AG04450 (cell line): ENCODE measurements around the gene SEMA3A. TPM values are rescaled to one million over a fixed set of nuclear protein-coding genes. Genes with fewer than 3 reads are reported as not detected.

ENCODE experiments used
- CTCF ChIA-PET: fragments of 300-600, 350-600 bp; formaldehyde crosslinking; extraction: SDS; loops from one replicate; lab custom pipeline; 2022; ENCODE audit warnings: antibody characterized with exemption, inconsistent platforms; lab: Charles Lee
- POLR2A ChIA-PET: fragments of 350-600 bp; formaldehyde crosslinking; extraction: SDS; loops from one replicate; lab custom pipeline; 2021; ENCODE audit warnings: antibody characterized with exemption, inconsistent platforms; lab: Yijun Ruan, JAX
- DNase-seq: peaks from one replicate; pipeline ENCODE4 v3.0.0-alpha.2; 2011; ENCODE audit warnings: low read depth, low spot score
- H3K27ac ChIP-seq: one replicate; pipeline ENCODE4 v1.5.1; 2012; ENCODE audit warnings: low read depth, low read length, control low read depth
- H3K27me3 ChIP-seq: one replicate; pipeline ENCODE4 v1.6.0; 2012; ENCODE audit warnings: low read length; ENCODE audit not compliant: control insufficient read depth, insufficient read depth
- H3K4me3 ChIP-seq: 2 replicates; pipeline ENCODE4 v1.5.1; 2011; ENCODE audit warnings: mild to moderate bottlenecking, low read depth, low read length, control low read depth
- H3K9me3 ChIP-seq: 2 replicates; pipeline ENCODE4 v1.5.1; 2012; ENCODE audit warnings: low read length; ENCODE audit not compliant: control insufficient read depth, insufficient read depth
- polyA plus RNA-seq: library from polyadenylated mRNA; depleted of rRNA; stranded (reverse); fragments of >200 nt; gene quantifications from 2 replicates; pipeline ENCODE4 v1.2.3, GENCODE V29; 2011
- TF ChIP-seq, protein P1 (sequence below): IDR thresholded peaks from 2 replicates; pipeline ENCODE4 v1.5.1; 2011; ENCODE audit warnings: low read depth, low read length, control low read depth, inconsistent platforms

Gene SEMA3A
- polyA plus RNA-seq, 1 experiment = 80.2 TPM

GRCh38 chr7:84177758-84178412 is 16.7 kb downstream of the SEMA3A start:
- POLR2A ChIA-PET = no interaction called here

DNA sequence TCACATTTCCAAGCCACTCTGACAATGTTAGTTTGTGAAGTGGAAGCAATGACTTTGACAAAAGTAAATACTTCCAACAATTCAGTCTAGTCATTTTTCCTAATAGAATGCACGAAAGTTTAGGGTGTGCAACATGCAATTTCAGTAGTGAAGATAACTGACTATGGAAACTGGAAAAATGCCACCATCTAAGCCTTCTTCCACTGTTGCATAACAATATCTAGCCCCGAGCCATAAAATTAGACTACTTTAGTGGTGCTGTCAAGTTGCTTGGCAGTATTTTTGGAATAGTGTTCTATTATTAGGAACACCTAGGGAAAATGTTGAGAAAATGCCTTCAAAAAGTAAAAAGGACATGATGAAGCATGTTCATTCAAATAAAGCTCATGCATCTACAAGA is 17.9 kb downstream of the SEMA3A start:
- H3K9me3 ChIP-seq = peaks cover 7% of the 10 kb centered on the region
- no peak overlapping the region for H3K27ac ChIP-seq
- no peak for DNase-seq
- TF ChIP-seq, protein P1, sequence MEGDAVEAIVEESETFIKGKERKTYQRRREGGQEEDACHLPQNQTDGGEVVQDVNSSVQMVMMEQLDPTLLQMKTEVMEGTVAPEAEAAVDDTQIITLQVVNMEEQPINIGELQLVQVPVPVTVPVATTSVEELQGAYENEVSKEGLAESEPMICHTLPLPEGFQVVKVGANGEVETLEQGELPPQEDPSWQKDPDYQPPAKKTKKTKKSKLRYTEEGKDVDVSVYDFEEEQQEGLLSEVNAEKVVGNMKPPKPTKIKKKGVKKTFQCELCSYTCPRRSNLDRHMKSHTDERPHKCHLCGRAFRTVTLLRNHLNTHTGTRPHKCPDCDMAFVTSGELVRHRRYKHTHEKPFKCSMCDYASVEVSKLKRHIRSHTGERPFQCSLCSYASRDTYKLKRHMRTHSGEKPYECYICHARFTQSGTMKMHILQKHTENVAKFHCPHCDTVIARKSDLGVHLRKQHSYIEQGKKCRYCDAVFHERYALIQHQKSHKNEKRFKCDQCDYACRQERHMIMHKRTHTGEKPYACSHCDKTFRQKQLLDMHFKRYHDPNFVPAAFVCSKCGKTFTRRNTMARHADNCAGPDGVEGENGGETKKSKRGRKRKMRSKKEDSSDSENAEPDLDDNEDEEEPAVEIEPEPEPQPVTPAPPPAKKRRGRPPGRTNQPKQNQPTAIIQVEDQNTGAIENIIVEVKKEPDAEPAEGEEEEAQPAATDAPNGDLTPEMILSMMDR = no peak
- no peak overlapping the region for H3K4me3 ChIP-seq
- CTCF ChIA-PET = no interaction called here
- no peaks in the 10 kb centered on the region for H3K27me3 ChIP-seq
- POLR2A ChIA-PET = no interaction called here

More at GRCh38 chr7:84177758-84178412, 16.7 kb downstream of the SEMA3A start:
- CTCF ChIA-PET = interaction anchor here (0.6 kb wide), 1 partner anchor 276 kb away, joined by 3 read pairs; no protein-coding TSS in a partner anchor
- no peak for DNase-seq
- TF ChIP-seq, protein P1 = no peak
- Histone ChIP-seq H3K9me3 (peaks cover 7% of the 10 kb centered on the region), H3K4me3 (no peak overlapping the region), H3K27me3 (no peaks in the 10 kb centered on the region), H3K27ac (no peak overlapping the region)

DNA sequence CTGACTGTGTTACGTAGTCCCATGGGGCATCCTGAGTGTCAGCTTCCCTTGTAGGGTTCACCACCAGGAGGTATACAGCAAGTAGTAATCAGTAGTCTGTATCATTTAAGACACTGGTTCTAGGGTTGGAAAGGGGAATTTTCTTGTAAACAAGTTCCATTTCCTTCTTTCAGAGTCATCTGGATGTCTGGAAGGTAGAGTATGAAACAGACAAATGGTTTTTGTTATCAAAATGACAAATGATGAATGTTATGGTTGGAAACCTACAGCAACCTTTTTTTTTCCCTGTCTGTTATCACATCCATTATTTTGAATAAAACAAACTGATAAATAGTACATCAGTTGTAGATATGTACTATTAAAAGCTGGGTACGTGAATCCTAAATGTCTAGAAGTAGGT is 19.1 kb downstream of the SEMA3A start:
- H3K27ac ChIP-seq = no peak overlapping the region
- CTCF ChIA-PET = interaction anchor here (1.9 kb wide), 1 partner anchor 241 kb away, joined by 4 read pairs; no protein-coding TSS in a partner anchor
- DNase-seq = no peak
- H3K9me3 ChIP-seq = peaks cover 7% of the 10 kb centered on the region
- TF ChIP-seq, protein P1 = no peak
- H3K4me3 ChIP-seq = no peak overlapping the region
- H3K27me3 ChIP-seq = no peaks in the 10 kb centered on the region
- POLR2A ChIA-PET = no interaction called here

DNA sequence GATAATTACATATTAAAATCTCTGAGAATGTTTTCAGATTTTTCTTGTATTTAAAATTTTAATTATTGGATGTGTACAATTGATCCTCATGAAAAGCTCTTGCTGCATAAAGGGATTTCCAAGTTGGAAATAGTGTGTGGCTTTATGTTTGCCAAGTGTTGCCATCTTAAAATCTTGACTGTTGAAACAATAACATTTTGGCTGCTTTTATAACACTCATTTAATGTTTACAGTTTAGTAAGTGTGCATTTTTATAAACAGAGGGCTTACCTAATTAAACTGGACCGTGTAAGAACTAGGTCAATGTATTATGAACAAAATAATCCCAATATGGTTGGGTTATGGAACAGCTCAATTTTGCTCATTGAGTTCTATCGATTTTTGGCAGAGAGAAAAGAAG is 23.9 kb downstream of the SEMA3A start:
- H3K4me3 ChIP-seq = no peak overlapping the region
- TF ChIP-seq, protein P1 = no peak
- DNase-seq = no peak
- H3K9me3 ChIP-seq = peaks cover 7% of the 10 kb centered on the region
- ChIA-PET POLR2A (no interaction called here), CTCF (interaction anchor here (1.4 to 1.5 kb wide), 2 partner anchors 13 to 235 kb away, joined by 4 to 7 read pairs; no protein-coding TSS in a partner anchor)
- H3K27me3 ChIP-seq = no peaks in the 10 kb centered on the region
- H3K27ac ChIP-seq = no peak overlapping the region

- Histone ChIP-seq H3K4me3 (no peak overlapping the region), H3K27ac (no peak overlapping the region), H3K9me3 (no peaks in the 10 kb centered on the region), H3K27me3 (no peaks in the 10 kb centered on the region)
- TF ChIP-seq, protein P1 = no peak
- ChIA-PET CTCF (interaction anchor here (1.5 kb wide), 1 partner anchor 226 kb away, joined by 6 read pairs; no protein-coding TSS in a partner anchor), POLR2A (no interaction called here)
- DNase-seq = no peak
Observed at GRCh38 chr7:84162584-84162983, 32.0 kb downstream of the SEMA3A start.
